GM18526 (cell line): Measurements from ENCODE around the gene PTPRN2.

Source experiments
- POLR2A ChIP-seq: IDR thresholded peaks from 3 replicates; pipeline ENCODE4 v1.6.1; 2011; ENCODE audit not compliant: insufficient read length; ENCODE audit errors: extremely low read depth

PTPRN2 gene

GRCh38 chr7:157751951-157752673 lies 835.5 kb downstream of the PTPRN2 start:
- no peak for TF ChIP-seq POLR2A

GRCh38 chr7:157751406-157751805 lies 836.2 kb downstream of the PTPRN2 start:
- TF ChIP-seq POLR2A: no peak

- TF ChIP-seq POLR2A: no peak
Measured at GRCh38 chr7:157750291-157750690, 837.3 kb downstream of the PTPRN2 start.

GRCh38 chr7:157745721-157746709 lies 841.6 kb downstream of the PTPRN2 start:
- no peak for TF ChIP-seq POLR2A

GRCh38 chr7:157744786-157745601 lies 842.6 kb downstream of the PTPRN2 start:
- TF ChIP-seq POLR2A: no peak

GRCh38 chr7:157743781-157744525 lies 843.7 kb downstream of the PTPRN2 start:
- TF ChIP-seq POLR2A: no peak

- no peak for TF ChIP-seq POLR2A
Measured at GRCh38 chr7:157740251-157740798, 847.3 kb downstream of the PTPRN2 start.

DNA sequence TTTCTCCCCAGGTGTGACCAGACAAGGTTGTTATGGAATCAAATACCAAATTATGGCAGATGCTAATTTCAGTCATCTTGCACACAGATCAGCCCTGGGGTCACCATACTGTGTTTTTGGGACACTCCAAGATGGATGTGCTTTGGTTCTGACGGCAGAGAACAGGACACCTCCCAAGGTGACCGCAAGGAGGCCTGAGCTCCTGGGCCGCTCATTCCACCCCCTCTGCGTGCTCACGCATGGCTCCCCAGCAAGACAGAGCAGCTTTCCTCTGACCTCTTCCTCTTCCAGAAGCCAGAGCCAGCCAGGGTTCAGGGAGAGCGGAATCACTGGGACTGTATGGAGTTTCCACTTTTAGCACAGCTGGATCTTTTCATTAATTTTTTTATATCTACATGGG lies 848.0 kb downstream of the PTPRN2 start:
- no peak for TF ChIP-seq POLR2A

GRCh38 chr7:157739031-157739430 lies 848.6 kb downstream of the PTPRN2 start:
- no peak for TF ChIP-seq POLR2A

DNA sequence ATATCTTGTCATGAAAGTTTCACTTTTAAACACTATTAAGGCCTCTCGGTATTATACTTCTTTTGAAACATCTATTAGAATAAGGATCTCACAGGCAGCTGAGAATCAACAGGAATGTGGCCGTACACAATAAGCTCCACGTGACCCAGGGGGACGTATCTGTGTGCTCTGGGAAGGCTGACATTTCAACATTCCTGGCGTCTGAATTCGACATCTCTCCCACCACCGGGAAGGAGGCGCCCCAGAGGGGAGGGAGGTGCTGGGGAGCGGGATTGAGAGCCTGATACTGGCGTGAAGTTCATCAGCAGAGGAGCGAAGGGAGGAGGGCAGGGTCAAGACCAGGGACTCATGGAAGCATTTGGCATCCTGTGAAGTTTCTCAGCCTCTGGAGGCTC lies 849.6 kb downstream of the PTPRN2 start:
- TF ChIP-seq POLR2A: no peak

GRCh38 chr7:157737151-157738065 lies 850.2 kb downstream of the PTPRN2 start:
- TF ChIP-seq POLR2A: no peak

DNA sequence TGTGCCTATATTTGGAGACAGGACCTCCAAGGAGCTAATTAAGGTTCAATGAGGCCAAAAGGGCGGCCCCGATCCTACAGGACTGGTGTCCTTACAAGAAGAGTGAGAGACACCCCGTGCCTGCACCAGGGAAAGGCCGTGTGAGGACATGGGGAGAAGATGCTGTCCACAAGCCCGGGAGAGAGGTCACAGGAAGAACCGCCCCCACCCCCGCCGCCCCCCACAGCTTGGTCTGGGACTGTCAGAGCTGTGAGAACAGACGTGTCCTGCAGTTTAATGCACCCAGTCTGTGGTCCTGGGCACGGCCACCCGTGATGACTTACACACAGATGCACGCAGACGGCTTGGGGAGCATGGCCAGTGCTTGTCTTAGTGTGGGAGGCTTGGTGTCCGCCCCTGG lies 851.3 kb downstream of the PTPRN2 start:
- TF ChIP-seq POLR2A: no peak

- TF ChIP-seq POLR2A: no peak
Measured at GRCh38 chr7:157735826-157736225, 851.8 kb downstream of the PTPRN2 start.
